ENCODE results near the gene POLR3G.

The POLR3G gene

GRCh38 chr5:90504743-90505142, 30.1 kb downstream of the POLR3G start:
- DNase-seq, result no peak

- no peak for DNase-seq
Measured at GRCh38 chr5:90506221-90506620, 31.6 kb downstream of the POLR3G start.

- no peak for DNase-seq
Measured at GRCh38 chr5:90510438-90510837, 35.8 kb downstream of the POLR3G start.

- DNase-seq, result no peak
Measured at GRCh38 chr5:90514520-90514919, 39.9 kb downstream of the POLR3G start.

GRCh38 chr5:90518661-90519060, 44.0 kb downstream of the POLR3G start:
- no peak for DNase-seq

GRCh38 chr5:90519081-90519480, 44.4 kb downstream of the POLR3G start:
- no peak for DNase-seq

- DNase-seq, result peak; percentile 21
Measured at GRCh38 chr5:90528601-90529193, 54.0 kb downstream of the POLR3G start.

- DNase-seq, result peak; percentile 94
Measured at GRCh38 chr5:90529194-90529938, 54.7 kb downstream of the POLR3G start, which contains the start of gene LYSMD3. Gene LYSMD3 (minus strand): TSS chr5:90529584. CDS start chr5:90525289, 4,295 bp downstream.

- peak; percentile 72 for DNase-seq
Measured at GRCh38 chr5:90529939-90530677, 55.4 kb downstream of the POLR3G start.

GRCh38 chr5:90530736-90531487, 56.2 kb downstream of the POLR3G start:
- no peak for DNase-seq

- no peak for DNase-seq
Measured at GRCh38 chr5:90533794-90534193, 59.1 kb downstream of the POLR3G start.

GRCh38 chr5:90534922-90535321, 60.3 kb downstream of the POLR3G start:
- DNase-seq, result no peak

- no peak for DNase-seq
Measured at GRCh38 chr5:90542827-90543519, 68.3 kb downstream of the POLR3G start.

- DNase-seq, result no peak
Measured at GRCh38 chr5:90545511-90545910, 70.8 kb downstream of the POLR3G start.

- no peak for DNase-seq
Measured at GRCh38 chr5:90546216-90546837, 71.7 kb downstream of the POLR3G start.

- no peak for DNase-seq
Measured at GRCh38 chr5:90547072-90547536, 72.4 kb downstream of the POLR3G start.

- no peak for DNase-seq
Measured at GRCh38 chr5:90548069-90548593, 73.5 kb downstream of the POLR3G start.

- DNase-seq, result no peak
Measured at GRCh38 chr5:90549223-90549622, 74.6 kb downstream of the POLR3G start.

GRCh38 chr5:90549729-90550275, 75.1 kb downstream of the POLR3G start:
- no peak for DNase-seq

GRCh38 chr5:90550963-90551362, 76.3 kb downstream of the POLR3G start:
- DNase-seq, result no peak

GRCh38 chr5:90551376-90551775, 76.7 kb downstream of the POLR3G start:
- no peak for DNase-seq

Data from stimulated activated CD4-positive, alpha-beta T cell treated with anti-CD3 and anti-CD28 coated beads, Interleukin-4, amount 100 ng/mL, for 24 hours (primary cell).